NCI-H748 treated with DMSO at 0.1 percent for 48 hours (cell line): ENCODE measurements around the gene PTH2.
A peak's percentile ranks its signal among the peaks of the same experiment; 100 is the strongest.

Experiments
- DNase-seq: peaks from one replicate; lab custom pipeline; 2025; lab: John Stamatoyannopoulos, UW

PTH2 gene

DNA sequence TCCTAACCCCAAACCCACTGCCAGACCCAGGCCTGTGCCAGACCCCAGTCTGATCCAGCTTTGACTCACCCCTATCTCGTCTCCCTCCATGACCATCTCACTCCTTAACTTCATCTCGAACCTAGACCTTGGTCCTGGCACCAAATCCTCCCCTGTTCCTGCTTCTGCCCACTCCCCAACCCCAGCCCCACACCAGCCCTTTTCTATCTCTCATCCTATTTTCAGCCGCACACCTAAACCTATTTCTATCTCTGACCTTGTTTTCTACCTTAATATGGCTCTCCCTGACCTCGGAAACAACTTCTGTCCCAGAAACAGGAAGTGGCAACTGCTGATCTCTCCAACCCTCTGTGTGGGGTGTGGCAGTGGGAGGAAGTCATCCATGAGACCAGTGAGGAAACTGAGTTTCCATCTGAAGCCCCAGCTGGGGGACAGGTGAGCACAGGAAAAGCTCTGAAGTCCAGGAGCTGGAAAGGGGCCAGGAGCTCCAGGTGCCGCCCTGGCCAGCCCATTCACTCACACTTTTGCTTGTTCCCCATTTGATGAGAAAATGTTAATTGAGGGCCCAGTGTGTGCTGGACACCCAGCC, 13.7 kb downstream of the PTH2 start:
- DNase-seq = no peak

GRCh38 chr19:49408816-49409440, 14.3 kb downstream of the PTH2 start:
- DNase-seq = no peak

DNA sequence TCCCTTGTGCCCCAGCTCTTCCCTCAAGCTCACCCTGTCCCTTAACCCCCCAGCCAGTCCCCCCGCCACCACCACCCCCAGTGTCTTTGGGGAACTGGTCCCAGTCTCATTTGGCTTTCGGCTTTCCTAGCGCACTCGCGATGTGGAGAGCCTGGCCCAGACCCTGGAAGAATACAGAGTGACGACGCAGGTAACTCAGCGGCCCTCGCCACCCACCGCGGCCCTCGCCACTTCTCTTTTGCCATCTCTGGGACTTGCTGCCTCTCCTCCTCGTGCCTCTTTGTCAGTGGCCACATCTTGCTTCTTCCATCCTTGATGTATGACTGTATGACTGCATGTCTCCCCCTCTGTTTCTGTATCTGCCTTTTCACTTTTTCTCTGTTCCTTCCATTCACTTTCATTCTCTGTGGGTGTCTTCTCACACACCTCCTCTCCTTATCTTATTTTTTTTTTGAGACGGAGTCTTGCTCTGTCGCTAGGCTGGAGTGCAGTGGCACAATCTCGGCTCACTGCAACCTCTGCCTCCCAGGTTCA, 15.7 kb downstream of the PTH2 start:
- no peak for DNase-seq

- DNase-seq = no peak
These were observed 16.2 kb downstream of the PTH2 start for GRCh38 chr19:49407079-49407478.

GRCh38 chr19:49403404-49404187, 19.6 kb downstream of the PTH2 start:
- DNase-seq = peak; percentile 64

- DNase-seq = no peak
These were observed 23.2 kb downstream of the PTH2 start for GRCh38 chr19:49400029-49400428.

DNA sequence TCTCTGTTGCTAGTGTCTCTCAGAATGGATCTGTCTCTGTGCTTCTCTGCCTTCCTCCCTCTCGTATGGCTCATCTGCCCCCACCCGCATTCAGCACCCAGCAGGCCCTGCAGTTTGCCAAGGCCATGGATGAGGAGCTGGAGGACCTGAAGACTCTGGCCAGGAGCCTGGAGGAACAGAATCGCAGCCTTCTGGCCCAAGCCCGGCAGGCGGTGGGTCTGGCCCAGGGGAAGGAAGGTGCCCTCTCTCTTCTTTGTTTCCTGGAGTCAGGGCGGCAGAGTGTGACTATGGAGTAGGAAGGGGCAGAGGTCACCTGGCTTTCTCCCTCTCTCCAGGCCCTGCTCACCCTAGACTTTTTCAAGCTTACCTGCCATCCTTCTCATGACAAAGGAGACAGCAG, 24.3 kb downstream of the PTH2 start:
- DNase-seq = no peak

- DNase-seq = no peak
These were observed 25.1 kb downstream of the PTH2 start for GRCh38 chr19:49398001-49398615.

- DNase-seq = no peak
These were observed 26.3 kb downstream of the PTH2 start for GRCh38 chr19:49396738-49397505.

DNA sequence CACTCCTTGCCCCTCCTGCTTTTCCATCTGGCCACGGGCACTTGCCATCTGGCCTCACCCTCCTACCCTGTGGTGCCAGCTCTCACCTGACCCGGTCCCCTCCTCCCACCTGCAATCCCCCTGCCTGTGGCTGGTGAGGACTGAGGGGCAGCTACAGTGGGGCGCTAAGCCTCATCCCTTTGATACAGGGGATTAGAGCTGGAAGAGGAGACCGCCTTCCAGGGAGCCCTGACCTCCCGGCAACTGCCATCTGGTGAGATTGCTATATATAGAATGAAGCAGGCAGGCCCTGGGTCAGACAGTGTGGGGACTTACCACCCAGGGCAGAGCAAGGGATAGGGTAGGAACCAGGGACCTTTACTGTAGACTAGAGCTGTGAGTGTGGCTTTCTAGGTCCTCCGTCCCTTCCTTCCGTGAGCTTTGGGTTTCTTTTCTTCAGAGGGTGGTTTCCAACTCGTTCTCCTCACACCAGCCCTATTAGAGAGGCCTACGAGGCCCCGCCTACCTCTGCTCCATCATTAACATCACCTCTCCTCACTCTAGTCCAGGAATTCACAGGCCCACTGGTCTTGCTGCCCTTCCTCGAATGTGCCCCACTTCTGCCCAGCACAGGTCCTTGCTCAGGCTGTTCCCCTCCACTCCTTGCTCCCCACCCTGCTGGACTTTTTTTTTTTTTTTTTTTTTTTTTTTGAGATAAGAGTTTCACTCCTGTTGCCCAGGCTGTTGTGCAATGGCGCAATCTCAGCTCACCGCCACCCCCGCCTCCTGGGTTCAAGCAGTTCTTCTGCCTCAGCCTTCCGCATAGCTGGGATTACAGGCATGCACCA, 27.4 kb downstream of the PTH2 start:
- DNase-seq = no peak

DNA sequence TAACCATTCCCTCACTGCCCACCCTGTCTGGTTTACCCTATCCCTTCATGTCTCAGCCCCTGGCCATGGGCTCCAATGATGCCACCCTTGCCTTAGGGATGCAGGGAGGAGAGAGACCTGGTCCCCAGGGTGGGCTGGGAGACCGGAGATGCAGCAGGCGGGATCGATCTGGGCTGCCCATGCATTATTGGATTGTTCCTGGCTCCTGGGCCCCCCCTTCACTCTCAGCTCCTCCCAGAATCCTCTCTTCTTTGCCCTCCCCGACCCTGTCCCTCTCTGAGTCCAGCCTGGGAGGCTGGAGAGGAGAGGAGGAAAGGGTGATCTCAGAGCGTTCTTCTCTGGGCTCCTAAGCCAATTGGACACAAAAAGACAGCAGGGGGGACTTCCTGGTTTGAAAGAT, 29.4 kb downstream of the PTH2 start:
- no peak for DNase-seq

DNA sequence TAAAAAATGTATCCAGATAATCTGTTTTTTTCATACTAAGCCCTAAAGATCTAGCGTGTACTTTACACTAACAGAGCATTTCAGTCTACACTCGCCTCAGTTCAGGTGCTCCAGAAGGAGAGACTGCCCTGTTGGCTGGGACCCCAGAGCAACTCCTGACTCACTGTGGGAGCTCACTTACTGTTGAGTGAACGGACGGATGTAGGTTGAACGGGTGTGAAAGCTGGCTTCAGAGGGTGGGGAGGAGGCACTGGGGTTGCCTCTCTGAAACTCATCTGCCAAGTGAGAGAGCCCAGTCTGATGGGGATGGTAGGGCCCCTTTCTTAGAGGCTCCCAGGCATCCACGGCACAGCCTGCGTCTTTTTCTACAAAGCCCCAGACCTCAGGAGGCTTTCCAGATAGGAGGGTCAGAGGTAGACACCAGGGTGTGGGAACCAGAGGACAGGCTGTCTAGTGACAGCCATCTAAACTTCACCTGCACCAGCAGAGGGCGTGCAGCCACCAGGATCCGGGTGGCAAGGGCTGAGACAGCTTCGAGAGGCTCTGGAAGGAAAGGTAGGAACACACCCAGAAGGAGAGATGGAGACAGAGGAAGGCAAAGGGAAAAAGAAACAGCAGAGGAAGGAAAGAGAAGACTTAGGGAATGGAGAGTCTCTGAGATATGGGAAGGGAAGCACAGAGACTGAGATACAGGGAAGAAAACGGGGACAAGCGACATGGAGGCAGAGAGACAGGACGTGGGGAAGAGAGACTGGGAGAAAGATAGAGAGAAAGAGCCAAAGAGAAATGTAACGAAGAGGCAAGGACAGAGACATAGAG, 31.5 kb downstream of the PTH2 start:
- peak; percentile 70 for DNase-seq

DNA sequence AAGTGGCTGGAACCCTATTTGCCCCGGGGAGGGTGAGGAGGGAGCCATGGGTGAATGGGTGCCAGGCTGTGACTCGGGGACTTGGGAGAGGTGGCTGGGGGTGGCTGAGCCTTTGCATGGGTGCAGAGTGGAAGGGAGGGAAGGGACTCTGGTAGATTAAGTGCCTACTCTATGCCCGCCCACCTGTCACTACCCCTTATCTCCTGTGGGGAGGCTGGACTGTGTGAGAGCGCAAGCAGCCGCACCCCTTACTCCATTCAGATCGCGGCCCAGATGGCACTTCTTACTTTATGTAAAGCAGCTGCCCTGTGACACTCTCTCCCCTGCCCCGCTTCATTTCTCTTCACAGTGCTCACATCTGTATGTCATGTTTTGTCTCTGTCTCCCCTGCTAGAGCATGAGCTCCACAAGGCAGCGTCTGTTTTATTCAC, 32.3 kb downstream of the PTH2 start:
- no peak for DNase-seq

DNA sequence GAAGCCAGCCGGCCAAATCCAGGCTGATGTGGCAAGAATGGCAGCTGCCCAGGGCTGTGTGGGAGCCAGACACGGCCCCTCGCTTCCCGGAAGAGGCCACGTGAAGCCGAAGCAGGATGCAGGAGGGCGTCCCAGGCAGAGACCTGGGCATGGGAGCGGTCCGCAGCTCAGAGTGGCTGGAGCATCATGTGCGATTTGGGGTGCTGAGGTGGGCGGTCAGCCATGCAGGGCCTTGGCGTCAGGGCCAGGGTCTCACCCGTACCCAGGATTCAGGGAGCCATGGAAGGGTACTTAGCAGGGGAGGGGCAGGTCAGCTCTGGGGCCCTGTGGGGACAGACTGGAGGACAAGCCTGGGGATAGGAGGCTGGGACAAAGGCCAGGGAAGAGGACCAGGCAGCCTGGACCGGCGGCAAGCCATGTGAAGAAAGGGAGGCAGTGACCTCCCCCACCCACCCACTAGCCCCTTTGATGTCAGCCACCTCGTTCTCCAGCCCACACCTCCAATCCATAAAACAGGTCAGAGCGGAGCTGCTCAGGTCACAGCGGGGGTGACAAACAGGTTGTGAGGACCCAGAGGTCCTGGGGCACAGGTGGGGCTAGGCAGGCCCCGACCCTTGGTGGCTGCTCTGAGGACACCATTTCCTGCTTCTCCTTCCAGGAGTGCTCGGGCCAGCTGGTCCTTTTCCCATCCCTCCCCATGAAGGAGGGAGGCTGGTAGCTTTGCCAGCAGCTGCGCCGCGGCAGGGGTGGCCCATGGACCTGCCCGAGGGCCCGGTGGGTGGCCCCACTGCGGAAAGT, 32.9 kb downstream of the PTH2 start:
- no peak for DNase-seq

- DNase-seq = no peak
These were observed 33.8 kb downstream of the PTH2 start for GRCh38 chr19:49389406-49389805.

- no peak for DNase-seq
These were observed 35.3 kb downstream of the PTH2 start, which contains the start of gene KASH5 for GRCh38 chr19:49387936-49388372. Gene KASH5 (plus strand): TSS chr19:49388249. CDS start chr19:49390884, 2,635 bp downstream.

GRCh38 chr19:49383599-49383998, 39.6 kb downstream of the PTH2 start:
- no peak for DNase-seq

DNA sequence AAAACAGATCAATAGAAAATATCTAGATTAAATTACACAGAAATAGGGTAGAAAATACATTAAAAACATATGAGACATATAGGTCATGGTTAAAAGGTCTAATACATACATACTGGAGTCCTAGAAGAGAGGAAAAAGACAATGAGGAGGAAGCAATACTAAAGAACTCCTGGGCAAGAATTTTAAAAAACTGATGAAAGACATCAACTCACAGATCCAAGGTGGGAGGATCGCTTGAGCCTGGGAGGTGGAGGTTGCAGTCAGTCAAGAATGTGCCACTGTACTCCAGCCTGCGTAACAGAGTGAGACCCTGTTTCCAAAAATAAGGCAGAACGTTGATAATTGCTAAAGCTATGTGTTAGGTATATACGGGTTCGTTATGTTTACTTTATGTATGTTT, 40.6 kb downstream of the PTH2 start:
- DNase-seq = no peak

DNA sequence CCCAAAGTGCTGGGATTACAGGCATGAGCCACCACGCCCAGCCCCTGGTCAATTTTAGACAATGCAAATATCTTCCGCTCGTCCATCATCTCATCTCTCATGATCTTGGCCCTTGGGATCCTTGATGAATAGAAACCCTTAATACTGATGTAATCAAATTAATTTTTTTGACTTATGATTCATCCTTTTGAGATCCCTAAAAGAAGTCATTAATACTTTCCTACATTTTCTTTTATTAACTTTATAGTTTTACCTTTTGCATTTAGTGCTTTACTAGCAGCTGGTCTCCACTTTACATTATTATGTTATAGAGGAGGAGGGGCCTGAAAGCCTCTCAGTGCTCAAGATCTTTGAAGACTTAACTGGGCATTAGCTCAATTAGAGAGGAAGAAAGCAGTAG, 42.9 kb downstream of the PTH2 start:
- no peak for DNase-seq
